Measurements from ENCODE around the gene NEU1. TPM values are rescaled to one million over a fixed set of nuclear protein-coding genes. Genes with fewer than 3 reads are reported as not detected.
A peak's percentile ranks its signal among the peaks of the same experiment; 100 is the strongest.

Gene NEU1
- total and polyA plus RNA-seq, 7 donors = 15.0 to 43.2 (median 33.5) TPM

- Histone ChIP-seq H3K27me3 (no peaks in the 10 kb centered on the region), H3K27ac (peak overlapping the region in 2 of 4 donors; percentile 31 to 39), H3K4me1 (peaks cover 0 to 10% (median 4%) of the 10 kb centered on the region in 4 donors), H3K4me3 (no peak overlapping the region), H3K36me3 (peaks cover 6 to 7% (median 7%) of the 10 kb centered on the region in 4 donors), H3K9me3 (no peaks in the 10 kb centered on the region)
- no peak for DNase-seq
- WGBS, 2 donors = 23 to 60% methylated on average over 5 of the region's 5 CpGs
- TF ChIP-seq POLR2AphosphoS5 (IDR thresholded peaks at IDR 0.05) (no peak), POLR2A (IDR thresholded peaks at IDR 0.05) (no peak), EP300 (IDR thresholded peaks at IDR 0.05) (no peak), CTCF (IDR thresholded peaks at IDR 0.05) (no peak)
- intact Hi-C loops (cut with DNase I) = no loop called here
These were observed 12.4 kb upstream of the NEU1 start for GRCh38 chr6:31874836-31875572.

GRCh38 chr6:31874084-31874670 lies 11.6 kb upstream of the NEU1 start:
- Histone ChIP-seq H3K36me3 (no peaks in the 10 kb centered on the region), H3K4me1 (peaks cover 0 to 10% (median 4%) of the 10 kb centered on the region in 4 donors), H3K4me3 (no peak overlapping the region), H3K27ac (no peak overlapping the region), H3K27me3 (no peaks in the 10 kb centered on the region), H3K9me3 (no peaks in the 10 kb centered on the region)
- WGBS, 2 donors = 38 to 52% methylated on average over 4 of the region's 4 CpGs
- intact Hi-C loops (cut with DNase I) = no loop called here
- TF ChIP-seq POLR2AphosphoS5 (IDR thresholded peaks at IDR 0.05) (no peak), POLR2A (IDR thresholded peaks at IDR 0.05) (no peak), EP300 (IDR thresholded peaks at IDR 0.05) (no peak), CTCF (IDR thresholded peaks at IDR 0.05) (no peak)
- DNase-seq = no peak

GRCh38 chr6:31871046-31871659 lies 8.5 kb upstream of the NEU1 start:
- intact Hi-C loops (cut with DNase I) = no loop called here
- H3K4me3 ChIP-seq = no peak overlapping the region
- no peak for TF ChIP-seq CTCF (IDR thresholded peaks at IDR 0.05)
- TF ChIP-seq POLR2AphosphoS5 (IDR thresholded peaks at IDR 0.05) = no peak
- TF ChIP-seq EP300 (IDR thresholded peaks at IDR 0.05) = no peak
- TF ChIP-seq POLR2A (IDR thresholded peaks at IDR 0.05) = no peak
- no peaks in the 10 kb centered on the region for H3K27me3 ChIP-seq
- no peak overlapping the region for H3K27ac ChIP-seq
- H3K4me1 ChIP-seq = peaks cover 0 to 10% (median 4%) of the 10 kb centered on the region in 4 donors
- no peaks in the 10 kb centered on the region for H3K9me3 ChIP-seq
- no peaks in the 10 kb centered on the region for H3K36me3 ChIP-seq
- WGBS, 2 donors = 66 to 80% methylated on average over 9 of the region's 9 CpGs
- DNase-seq = no peak

- intact Hi-C loops (cut with DNase I) = no loop called here
- Histone ChIP-seq H3K36me3 (no peaks in the 10 kb centered on the region), H3K27ac (no peak overlapping the region), H3K27me3 (no peaks in the 10 kb centered on the region), H3K9me3 (no peaks in the 10 kb centered on the region), H3K4me1 (peaks cover 0 to 9% (median 4%) of the 10 kb centered on the region in 4 donors), H3K4me3 (no peak overlapping the region)
- WGBS, 2 donors = 75 to 86% methylated on average over 16 of the region's 16 CpGs
- no peak for DNase-seq
- TF ChIP-seq POLR2AphosphoS5 (IDR thresholded peaks at IDR 0.05) = no peak
- no peak for TF ChIP-seq CTCF (IDR thresholded peaks at IDR 0.05)
- TF ChIP-seq POLR2A (IDR thresholded peaks at IDR 0.05) = no peak
- no peak for TF ChIP-seq EP300 (IDR thresholded peaks at IDR 0.05)
These were observed 7.8 kb upstream of the NEU1 start for GRCh38 chr6:31870385-31870921.
